ENCODE measurements around the gene MAMSTR. TPM values are rescaled to one million over a fixed set of nuclear protein-coding genes. Genes with fewer than 3 reads are reported as not detected.

The MAMSTR gene
- total and polyA plus RNA-seq, 2 of the 4 experiments (the other 2 are of a cell fraction): 0.18 to 1.9 TPM

GRCh38 chr19:48755084-48755641, 35.6 kb upstream of the MAMSTR start, which contains the start of gene FGF21:
Gene FGF21 (plus strand): TSS chr19:48755524. CDS start chr19:48756237, 713 bp downstream.
- TF ChIP-seq NFE2L2 (IDR thresholded peaks at IDR 0.05; ENCODE audit: low read depth, low read length) (no peak), MAZ (IDR thresholded peaks at IDR 0.05; ENCODE audit: borderline replicate concordance, low read depth, low read length) (no peak), MAFK (IDR thresholded peaks at IDR 0.05; ENCODE audit: low read depth, low read length) (no peak), FOS (IDR thresholded peaks at IDR 0.05; ENCODE audit: low read depth, low read length) (no peak), USF2 (IDR thresholded peaks at IDR 0.05; ENCODE audit: low read depth, low read length) (no peak), ELK1 (IDR thresholded peaks at IDR 0.05; ENCODE audit: borderline replicate concordance, low read depth, low read length) (no peak), MXI1 (IDR thresholded peaks at IDR 0.05; ENCODE audit: borderline replicate concordance, low read depth, low read length) (no peak), RAD21 (IDR thresholded peaks at IDR 0.05; ENCODE audit: low read length) (no peak), SMC3 (IDR thresholded peaks at IDR 0.05; ENCODE audit: low read depth, low read length) (no peak), CTCF (conservative IDR thresholded peaks at IDR 0.05; ENCODE audit: low read depth, low read length) (no peak), POLR2A (IDR thresholded peaks at IDR 0.05; ENCODE audit: low read depth, low read length) (no peak), CHD1 (IDR thresholded peaks at IDR 0.05; ENCODE audit: low read depth, low read length) (no peak), BHLHE40 (IDR thresholded peaks at IDR 0.05; ENCODE audit: low read depth, low read length) (no peak), RCOR1 (IDR thresholded peaks at IDR 0.05; ENCODE audit: insufficient replicate concordance, low read length) (no peak), CEBPB (IDR thresholded peaks at IDR 0.05; ENCODE audit: low read depth, low read length) (no peak), RFX5 (IDR thresholded peaks at IDR 0.05; ENCODE audit: low read depth, low read length) (no peak)
- 100% methylated on average over 1 of the region's 4 CpGs; no CpG with 5 or more reads in 1 of the 2 experiments for WGBS, 2 experiments (ENCODE audit: extremely low coverage in 2 of 2, insufficient read length in 1 of 2)
- Histone ChIP-seq H3K23ac (ENCODE audit: low read depth, low read length) (no peak within 1 kb of the TSS), H2BK120ac (ENCODE audit: low read depth, low read length) (no peak within 1 kb of the TSS), H3K27ac (ENCODE audit: insufficient read depth, low read length) (no peak within 1 kb of the TSS), H3K14ac (replicated peaks; ENCODE audit: low read depth, low read length) (no peak within 1 kb of the TSS), H2BK20ac (ENCODE audit: low read depth, low read length) (no peak within 1 kb of the TSS), H3K4ac (ENCODE audit: low read depth, low read length) (no peak within 1 kb of the TSS), H4K8ac (ENCODE audit: low read depth in 2 of 2, low read length in 2 of 2) (0 out of 4 replicates have a peak within 1 kb of the TSS, but pooled peaks of 1 of the 2 experiments have one; percentile 25), H3K18ac (ENCODE audit: low read depth, low read length) (no peak within 1 kb of the TSS), H3K79me1 (ENCODE audit: low read depth in 1 of 2, low read length in 2 of 2) (no peaks in the 10 kb centered on the region), H2BK15ac (ENCODE audit: low read depth, low read length) (no peak within 1 kb of the TSS), H2AK9ac (replicated peaks; ENCODE audit: low read depth, low read length, poor library complexity) (peak within 1 kb of the TSS; percentile 70), H3K9ac (ENCODE audit: low read depth, low read length) (no peak within 1 kb of the TSS), H3K4me1 (ENCODE audit: control insufficient read depth, insufficient read depth, low read length) (peaks cover 4% of the 10 kb centered on the region; the same call in 1 of the 2 replicates), H2BK5ac (ENCODE audit: low read depth, low read length, poor library complexity, severe bottlenecking) (no peak within 1 kb of the TSS), H3K4me2 (ENCODE audit: low read depth, low read length) (no peak within 1 kb of the TSS), H3K56ac (ENCODE audit: extremely low read depth, insufficient read depth, low read length) (no peak within 1 kb of the TSS), H2AFZ (replicated peaks; ENCODE audit: low read length, poor library complexity) (no peak within 1 kb of the TSS), H3K27me3 (ENCODE audit: control insufficient read depth, insufficient read depth, low read length) (peaks cover 28% of the 10 kb centered on the region), H4K5ac (ENCODE audit: low read depth, low read length) (no peak within 1 kb of the TSS), H3K9me1 (ENCODE audit: insufficient read depth, low read length) (no peaks in the 10 kb centered on the region), H4K91ac (ENCODE audit: insufficient read depth, low read depth, low read length) (0 out of 2 replicates have a peak within 1 kb of the TSS, but pooled peaks have one; percentile 55), H2AK5ac (ENCODE audit: low read depth, low read length) (no peak within 1 kb of the TSS), H3K9me3 (ENCODE audit: control insufficient read depth, insufficient read depth, low read length) (no peaks in the 10 kb centered on the region), H3K36me3 (ENCODE audit: control insufficient read depth, insufficient read depth, low read length) (no peaks in the 10 kb centered on the region), H3K4me3 (ENCODE audit: insufficient read depth, low read depth, low read length) (no peak within 1 kb of the TSS), H4K20me1 (ENCODE audit: insufficient read depth, low read length) (no peaks in the 10 kb centered on the region)
- ChIA-PET POLR2A (ENCODE audit: unreplicated experiment) (no interaction called here), CTCF (no interaction called here)
- BruUV-seq (replicated peaks): no TSS peak
- dilution Hi-C loops (cut with HindIII; ENCODE audit: low sequenced_read_pairs, unreplicated experiment) (no loop called here), intact Hi-C loops (cut with micrococcal nuclease) (no loop called here), in situ Hi-C loops (cut with MboI; ENCODE audit: low sequenced_read_pairs) (no loop called here)
- DNase-seq: no peak
- ATAC-seq (ENCODE audit: low read depth): no peak
